ENCODE measurements around the gene KCNA10.
A peak's percentile ranks its signal among the peaks of the same experiment; 100 is the strongest.

KCNA10 gene

DNA sequence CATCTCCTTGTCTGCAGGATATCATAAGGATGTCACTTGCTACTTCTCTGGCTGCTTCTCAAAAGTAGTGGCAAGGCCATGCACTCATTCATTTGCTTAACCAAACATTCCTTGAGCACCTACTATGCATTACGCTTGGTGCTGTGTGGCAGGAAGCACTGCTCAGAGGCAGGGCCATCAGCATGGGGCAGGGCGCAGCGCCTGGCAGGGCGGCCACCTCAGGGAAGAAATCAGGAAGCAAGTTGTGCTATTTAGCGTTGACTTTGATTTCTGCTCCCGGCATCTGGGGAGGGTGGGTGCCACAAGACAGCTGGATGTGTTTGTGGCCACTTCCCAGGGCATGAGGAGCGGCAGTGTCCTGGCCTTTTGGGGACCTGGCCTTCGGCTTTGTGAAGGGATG, 40.1 kb downstream of the KCNA10 start:
- no peak for DNase-seq (ENCODE audit: low read depth)
- H3K4me3 ChIP-seq (ENCODE audit: low read depth, low read length): no peak overlapping the region
- TF ChIP-seq MAX (IDR thresholded peaks at IDR 0.05; ENCODE audit: low read depth, low read length) (no peak), POLR2A (IDR thresholded peaks at IDR 0.05; ENCODE audit: extremely low read depth, insufficient read length) (no peak), CTCF (IDR thresholded peaks at IDR 0.05; ENCODE audit: low read depth, low read length) (no peak), MYC (IDR thresholded peaks at IDR 0.05; ENCODE audit: low read depth, low read length) (no peak)

GRCh38 chr1:110477967-110478640, 40.9 kb downstream of the KCNA10 start:
- no peak overlapping the region for H3K4me3 ChIP-seq (ENCODE audit: low read depth, low read length)
- DNase-seq (ENCODE audit: low read depth): no peak
- TF ChIP-seq MAX (IDR thresholded peaks at IDR 0.05; ENCODE audit: low read depth, low read length) (no peak), POLR2A (IDR thresholded peaks at IDR 0.05; ENCODE audit: extremely low read depth, insufficient read length) (no peak), CTCF (IDR thresholded peaks at IDR 0.05; ENCODE audit: low read depth, low read length) (no peak), MYC (IDR thresholded peaks at IDR 0.05; ENCODE audit: low read depth, low read length) (no peak)

DNA sequence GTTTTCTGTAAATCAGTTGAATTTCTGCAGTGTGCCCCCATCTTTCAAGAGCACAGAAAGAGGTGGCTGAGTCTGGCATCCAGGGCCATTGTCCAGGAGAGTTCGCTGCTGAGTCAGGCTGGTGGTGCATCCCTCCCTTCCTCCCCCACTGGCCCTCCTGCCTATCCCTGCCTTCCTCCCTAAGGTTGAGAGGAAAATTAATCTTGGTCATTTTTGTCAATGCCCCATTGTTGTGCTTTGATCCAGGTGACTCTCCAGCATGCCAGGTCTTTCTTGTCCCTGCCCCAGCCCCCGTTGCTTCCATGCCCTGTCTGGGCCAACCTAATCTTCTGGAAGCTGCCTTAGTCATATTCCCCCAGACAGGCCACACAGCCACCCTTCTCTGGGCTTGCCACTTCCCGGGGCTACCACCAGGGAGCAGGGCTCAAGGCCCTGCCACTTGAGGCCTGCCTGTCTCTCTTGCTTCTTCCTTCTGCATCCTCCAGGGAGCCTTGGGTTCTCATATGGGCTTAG, 41.5 kb downstream of the KCNA10 start:
- no peak overlapping the region for H3K4me3 ChIP-seq (ENCODE audit: low read depth, low read length)
- DNase-seq (ENCODE audit: low read depth): peak; percentile 21
- TF ChIP-seq MYC (IDR thresholded peaks at IDR 0.05; ENCODE audit: low read depth, low read length) (no peak), CTCF (IDR thresholded peaks at IDR 0.05; ENCODE audit: low read depth, low read length) (peak; percentile 21), MAX (IDR thresholded peaks at IDR 0.05; ENCODE audit: low read depth, low read length) (no peak)

- TF ChIP-seq POLR2A (IDR thresholded peaks at IDR 0.05; ENCODE audit: extremely low read depth, insufficient read length) (no peak), MAX (IDR thresholded peaks at IDR 0.05; ENCODE audit: low read depth, low read length) (no peak), MYC (IDR thresholded peaks at IDR 0.05; ENCODE audit: low read depth, low read length) (no peak), CTCF (IDR thresholded peaks at IDR 0.05; ENCODE audit: low read depth, low read length) (no peak)
- DNase-seq (ENCODE audit: low read depth): no peak
- H3K4me3 ChIP-seq (ENCODE audit: low read depth, low read length): no peak overlapping the region
These were observed 41.9 kb downstream of the KCNA10 start for GRCh38 chr1:110477041-110477440.

DNA sequence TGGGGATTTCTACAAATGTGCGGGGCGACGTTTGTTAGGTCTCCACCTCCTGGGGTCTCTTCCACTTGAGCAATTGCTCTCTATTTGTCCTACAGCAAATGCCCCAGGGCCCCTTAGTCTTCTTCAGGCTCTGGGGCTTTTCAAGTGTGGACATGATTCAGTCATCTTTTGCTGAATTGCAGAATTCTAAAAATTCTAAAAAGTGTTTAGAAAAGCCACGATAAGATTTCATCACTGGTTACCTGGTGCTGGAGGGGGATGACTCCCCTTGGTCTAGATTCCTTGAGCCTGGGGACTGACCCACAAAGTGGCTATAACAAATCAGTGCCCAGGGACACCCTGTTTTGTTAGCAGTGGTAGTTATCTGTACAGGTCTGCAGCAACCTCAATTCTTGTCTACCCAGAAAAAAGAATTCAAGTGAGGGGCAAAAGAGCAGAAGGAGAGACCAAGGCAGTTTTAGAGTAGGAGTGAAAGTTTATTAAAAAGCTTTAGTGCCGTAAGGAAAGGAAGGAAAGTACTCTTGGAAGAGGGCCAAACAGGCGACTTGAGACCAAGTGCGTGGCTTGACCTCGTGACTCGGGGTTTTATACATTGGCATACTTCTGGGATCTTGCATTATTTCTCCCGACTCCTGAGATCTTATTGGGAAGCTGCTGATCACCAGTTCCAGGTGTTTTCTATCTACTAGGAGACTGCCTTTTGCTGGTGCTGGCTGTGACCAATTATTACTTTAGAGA, 42.8 kb downstream of the KCNA10 start:
- no peak overlapping the region for H3K4me3 ChIP-seq (ENCODE audit: low read depth, low read length)
- TF ChIP-seq POLR2A (IDR thresholded peaks at IDR 0.05; ENCODE audit: extremely low read depth, insufficient read length) (no peak), CTCF (IDR thresholded peaks at IDR 0.05; ENCODE audit: low read depth, low read length) (no peak), MYC (IDR thresholded peaks at IDR 0.05; ENCODE audit: low read depth, low read length) (no peak), MAX (IDR thresholded peaks at IDR 0.05; ENCODE audit: low read depth, low read length) (no peak)
- no peak for DNase-seq (ENCODE audit: low read depth)
